ENCODE results near the gene KRT82.

DNA sequence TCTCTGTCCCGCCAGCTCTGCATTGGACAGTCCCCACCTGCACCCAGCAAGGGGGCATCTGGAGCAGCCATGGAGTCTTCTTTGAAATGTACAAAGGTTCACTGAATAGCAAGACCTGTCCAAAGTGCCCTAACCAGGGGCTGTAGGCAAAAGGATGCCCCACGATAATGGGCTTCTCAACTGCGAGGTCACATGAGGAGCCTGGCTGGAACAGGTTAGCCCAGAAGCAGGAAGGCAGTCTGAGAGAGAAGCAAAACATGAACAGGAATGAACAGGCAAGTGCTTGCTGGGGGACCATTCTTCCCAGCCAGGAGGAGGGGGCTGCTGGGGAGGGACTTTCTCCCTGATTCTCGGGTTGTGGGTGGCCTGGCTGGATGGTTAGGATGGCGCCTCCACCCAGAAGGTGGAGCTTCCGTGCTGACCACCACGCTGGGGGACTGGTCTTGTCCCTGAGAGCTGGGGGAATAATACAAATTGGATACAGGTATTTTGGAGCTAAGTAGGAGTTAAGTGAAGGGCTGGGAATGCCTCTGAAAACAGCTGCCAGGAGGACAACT is 46.0 kb downstream of the KRT82 start:
- TF ChIP-seq, protein P1, sequence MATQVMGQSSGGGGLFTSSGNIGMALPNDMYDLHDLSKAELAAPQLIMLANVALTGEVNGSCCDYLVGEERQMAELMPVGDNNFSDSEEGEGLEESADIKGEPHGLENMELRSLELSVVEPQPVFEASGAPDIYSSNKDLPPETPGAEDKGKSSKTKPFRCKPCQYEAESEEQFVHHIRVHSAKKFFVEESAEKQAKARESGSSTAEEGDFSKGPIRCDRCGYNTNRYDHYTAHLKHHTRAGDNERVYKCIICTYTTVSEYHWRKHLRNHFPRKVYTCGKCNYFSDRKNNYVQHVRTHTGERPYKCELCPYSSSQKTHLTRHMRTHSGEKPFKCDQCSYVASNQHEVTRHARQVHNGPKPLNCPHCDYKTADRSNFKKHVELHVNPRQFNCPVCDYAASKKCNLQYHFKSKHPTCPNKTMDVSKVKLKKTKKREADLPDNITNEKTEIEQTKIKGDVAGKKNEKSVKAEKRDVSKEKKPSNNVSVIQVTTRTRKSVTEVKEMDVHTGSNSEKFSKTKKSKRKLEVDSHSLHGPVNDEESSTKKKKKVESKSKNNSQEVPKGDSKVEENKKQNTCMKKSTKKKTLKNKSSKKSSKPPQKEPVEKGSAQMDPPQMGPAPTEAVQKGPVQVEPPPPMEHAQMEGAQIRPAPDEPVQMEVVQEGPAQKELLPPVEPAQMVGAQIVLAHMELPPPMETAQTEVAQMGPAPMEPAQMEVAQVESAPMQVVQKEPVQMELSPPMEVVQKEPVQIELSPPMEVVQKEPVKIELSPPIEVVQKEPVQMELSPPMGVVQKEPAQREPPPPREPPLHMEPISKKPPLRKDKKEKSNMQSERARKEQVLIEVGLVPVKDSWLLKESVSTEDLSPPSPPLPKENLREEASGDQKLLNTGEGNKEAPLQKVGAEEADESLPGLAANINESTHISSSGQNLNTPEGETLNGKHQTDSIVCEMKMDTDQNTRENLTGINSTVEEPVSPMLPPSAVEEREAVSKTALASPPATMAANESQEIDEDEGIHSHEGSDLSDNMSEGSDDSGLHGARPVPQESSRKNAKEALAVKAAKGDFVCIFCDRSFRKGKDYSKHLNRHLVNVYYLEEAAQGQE (IDR thresholded peaks at IDR 0.05; ENCODE audit: insufficient read depth in 1 of 2, low read depth in 2 of 2, low read length in 2 of 2) = no peak
- TF ChIP-seq SIN3A (IDR thresholded peaks at IDR 0.05; ENCODE audit: borderline replicate concordance, insufficient read depth, low read length) = no peak
- no peak for TF ChIP-seq TAF1 (IDR thresholded peaks at IDR 0.05; ENCODE audit: borderline replicate concordance, insufficient read depth, low read length)
